GM18499 (cell line): ENCODE results near the gene ANKRD36.
"Not testable (repeated sequence)": the region's sequence is repeated elsewhere in the genome, so short reads cannot be mapped to it uniquely, and the experiment has no call there.

Experiments
- ATAC-seq: cut with Tn5 transposase; IDR thresholded peaks from one replicate; pipeline ENCODE4 v1.9.1; 2021; ENCODE audit warnings: moderate number of reproducible peaks; ENCODE audit not compliant: insufficient read depth, unreplicated experiment

ANKRD36 gene

GRCh38 chr2:97268075-97268591 lies 155.2 kb downstream of the ANKRD36 start:
- ATAC-seq, result not testable (repeated sequence)

DNA sequence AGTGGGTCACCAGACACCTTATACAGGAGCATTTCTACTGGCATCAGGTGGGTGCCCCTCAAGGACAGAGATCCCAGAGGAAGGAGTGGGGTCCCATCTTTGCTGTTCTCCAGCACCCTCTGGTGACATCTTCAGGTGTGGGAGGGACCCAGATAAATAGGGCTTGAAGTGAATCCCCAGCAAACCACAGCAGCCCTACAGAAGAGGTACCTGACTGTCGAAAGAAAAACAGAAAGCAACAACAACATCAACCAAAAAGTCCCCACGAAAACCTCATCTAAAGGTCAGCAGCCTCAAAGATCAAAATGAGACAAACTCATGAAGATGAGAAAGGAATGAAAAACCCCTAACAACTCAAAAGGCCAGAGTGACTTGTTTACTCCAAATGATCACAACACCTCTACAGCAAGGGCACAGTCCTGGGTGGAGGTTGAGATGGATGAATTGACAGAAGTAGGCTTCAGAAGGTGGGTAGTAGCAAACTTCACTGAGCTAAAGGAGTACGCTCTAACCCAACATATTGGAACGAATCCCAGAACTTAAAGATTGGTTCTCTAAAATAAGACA lies 163.4 kb downstream of the ANKRD36 start:
- not testable (repeated sequence) for ATAC-seq

DNA sequence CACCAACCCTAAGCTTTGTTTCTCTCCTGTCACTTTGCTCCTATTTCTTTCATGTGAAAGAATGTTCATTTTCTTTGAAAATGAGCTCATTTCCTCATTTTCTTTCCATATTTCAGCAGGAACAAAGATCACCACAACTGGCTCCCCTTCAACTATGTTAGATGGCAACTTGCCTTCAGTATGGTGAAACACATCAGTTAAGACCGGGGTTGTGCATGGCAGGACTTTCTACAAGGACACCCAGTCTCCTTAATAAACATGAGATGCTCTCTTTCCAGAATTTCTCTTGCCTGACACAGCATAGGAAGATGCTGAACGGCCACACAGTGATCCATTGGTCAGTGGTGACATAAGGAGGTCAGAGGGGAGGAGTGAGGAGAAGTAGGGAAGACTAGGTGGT lies 172.2 kb downstream of the ANKRD36 start:
- ATAC-seq, result not testable (repeated sequence)

DNA sequence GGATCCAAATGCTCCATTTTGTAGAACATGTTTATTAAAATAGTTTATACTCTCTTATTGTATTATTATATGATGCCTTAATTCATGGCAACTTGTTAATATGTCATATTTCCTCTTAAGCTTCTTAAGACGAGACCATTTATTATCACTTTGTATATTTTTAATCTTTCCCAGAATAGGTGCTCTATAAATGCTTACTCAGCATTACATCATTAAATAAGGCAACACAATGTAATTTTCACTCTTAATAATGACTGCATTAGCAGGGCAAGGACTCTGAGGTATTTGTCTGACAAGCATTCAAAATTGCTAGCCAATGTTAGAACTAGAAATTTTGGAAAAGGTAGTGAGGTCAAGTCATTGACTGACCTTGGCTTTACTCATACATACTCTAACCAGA lies 180.7 kb downstream of the ANKRD36 start:
- not testable (repeated sequence) for ATAC-seq
